Ascending aorta (tissue), 2 donors: ENCODE results near the gene MAGI1. TPM values are rescaled to one million over a fixed set of nuclear protein-coding genes. Genes with fewer than 3 reads are reported as not detected.
A peak's percentile ranks its signal among the peaks of the same experiment; 100 is the strongest.
"Not testable (repeated sequence)": the region's sequence is repeated elsewhere in the genome, so short reads cannot be mapped to it uniquely, and the experiment has no call there.

ENCODE experiments used
- DNase-seq, 2 donors: peaks; one replicate each; pipeline ENCODE4 v3.0.0-alpha.2; 2019; ENCODE audit warnings: low spot score in 2 of 2
- H3K27ac ChIP-seq, 2 donors: fragments of 200-600 bp; sonication (generic); one replicate each; pipeline ENCODE4 v1.5.1; 2016 to 2017; ENCODE audit warnings: mild to moderate bottlenecking in 1 of 2
- H3K27me3 ChIP-seq: fragments of 200-600 bp; sonication (generic); one replicate; pipeline ENCODE4 v1.5.1; 2017
- H3K36me3 ChIP-seq, 2 donors: fragments of 200-600 bp; sonication (generic); one replicate each; pipeline ENCODE4 v1.5.1; 2016
- H3K4me1 ChIP-seq, 2 donors: fragments of 200-600 bp; sonication (generic); one replicate each; pipeline ENCODE4 v1.5.1; 2016 to 2017; ENCODE audit warnings: mild to moderate bottlenecking in 1 of 2
- H3K4me3 ChIP-seq, 2 donors: fragments of 200-600 bp; sonication (generic); one replicate each; pipeline ENCODE4 v1.5.1; 2016 to 2017; ENCODE audit warnings: mild to moderate bottlenecking in 1 of 2
- H3K9me3 ChIP-seq, 2 donors: fragments of 200-600 bp; sonication (generic); one replicate each; pipeline ENCODE4 v1.5.1; 2016
- CTCF ChIP-seq, 3 experiments: fragments of 200-600 bp in 2 of 3; fragments of 450-650 bp in 1 of 3; sonication (generic) in 2 of 3; IDR thresholded peaks; one replicate each; pipeline ENCODE4 v1.5.1; 2016 to 2019; ENCODE audit warnings: antibody characterized with exemption in 3 of 3, mild to moderate bottlenecking in 1 of 3, moderate library complexity in 1 of 3
- intact Hi-C: fragments of 100-400 bp; cut with DNase I; formaldehyde crosslinking; loops from one replicate; pipeline ENCODE4 v1.15.1; 2023
- total RNA-seq: library from RNA; depleted of rRNA; stranded (reverse); fragments of >200 nt; gene quantifications from one replicate; pipeline ENCODE4 v1.1.0, GENCODE V29; 2016

The MAGI1 gene
- total RNA-seq, 1 donor from 2014 or later: 28.4 TPM

- H3K27me3 ChIP-seq: no peaks in the 10 kb centered on the region
- peak overlapping the region; percentile 39 to 48 for H3K27ac ChIP-seq
- no peaks in the 10 kb centered on the region for H3K36me3 ChIP-seq
- H3K9me3 ChIP-seq: no peaks in the 10 kb centered on the region
- intact Hi-C loops: no loop called here
- no peak for TF ChIP-seq CTCF (IDR thresholded peaks at IDR 0.05)
- H3K4me3 ChIP-seq: peak overlapping the region; percentile 72 to 78
- no peaks in the 10 kb centered on the region for H3K4me1 ChIP-seq
- DNase-seq: no peak
Measured at GRCh38 chr3:65549626-65549959, 489.1 kb downstream of the MAGI1 start.

- Histone ChIP-seq H3K27ac (peak overlapping the region; percentile 39 to 48), H3K27me3 (no peaks in the 10 kb centered on the region), H3K36me3 (no peaks in the 10 kb centered on the region), H3K9me3 (no peaks in the 10 kb centered on the region), H3K4me3 (peak overlapping the region; percentile 72 to 78), H3K4me1 (no peaks in the 10 kb centered on the region)
- intact Hi-C loops: no loop called here
- no peak for TF ChIP-seq CTCF (IDR thresholded peaks at IDR 0.05)
- DNase-seq: peak in 1 of 2 donors; percentile 65
Measured at GRCh38 chr3:65548848-65549625, 489.7 kb downstream of the MAGI1 start.

GRCh38 chr3:65545429-65545828, 493.3 kb downstream of the MAGI1 start:
- no peaks in the 10 kb centered on the region for H3K36me3 ChIP-seq
- no peak overlapping the region for H3K4me3 ChIP-seq
- no peaks in the 10 kb centered on the region for H3K9me3 ChIP-seq
- no peaks in the 10 kb centered on the region for H3K4me1 ChIP-seq
- no peak for TF ChIP-seq CTCF (IDR thresholded peaks at IDR 0.05)
- intact Hi-C loops: no loop called here
- DNase-seq: no peak
- no peak overlapping the region for H3K27ac ChIP-seq
- H3K27me3 ChIP-seq: no peaks in the 10 kb centered on the region

- H3K4me3 ChIP-seq, intact Hi-C loops, DNase-seq, H3K4me1 ChIP-seq, H3K27ac ChIP-seq, H3K9me3 ChIP-seq, H3K36me3 ChIP-seq, H3K27me3 ChIP-seq: not testable (repeated sequence)
Measured at GRCh38 chr3:65543391-65543790, 495.3 kb downstream of the MAGI1 start.

- H3K4me3 ChIP-seq: no peak overlapping the region
- no peaks in the 10 kb centered on the region for H3K27me3 ChIP-seq
- no peak for DNase-seq
- no peaks in the 10 kb centered on the region for H3K9me3 ChIP-seq
- H3K27ac ChIP-seq: no peak overlapping the region
- no peak for TF ChIP-seq CTCF (IDR thresholded peaks at IDR 0.05)
- no peaks in the 10 kb centered on the region for H3K4me1 ChIP-seq
- intact Hi-C loops: no loop called here
- no peaks in the 10 kb centered on the region for H3K36me3 ChIP-seq
Measured at GRCh38 chr3:65540666-65541065, 498.1 kb downstream of the MAGI1 start.

DNA sequence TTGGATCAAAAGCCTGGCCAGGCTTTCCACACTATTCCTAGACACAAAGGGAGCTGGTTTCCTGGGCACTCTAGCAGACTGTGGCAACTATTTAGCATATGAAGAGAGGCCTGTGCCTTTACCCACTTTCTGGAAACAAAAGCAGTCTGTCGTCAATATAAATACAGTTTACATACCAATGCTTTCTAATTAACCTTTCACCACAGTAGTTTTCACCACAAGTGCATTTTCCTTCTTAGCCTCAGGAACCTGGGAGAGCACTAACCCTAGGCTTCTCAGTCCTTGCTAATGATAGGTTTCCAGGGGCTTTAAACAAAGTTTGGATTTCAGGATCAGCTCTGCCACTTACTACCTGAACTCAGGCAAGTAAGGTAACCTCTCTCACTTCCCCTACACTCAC, 499.1 kb downstream of the MAGI1 start:
- peaks cover 0 to 7% of the 10 kb centered on the region in 2 donors for H3K4me1 ChIP-seq
- no peaks in the 10 kb centered on the region for H3K36me3 ChIP-seq
- H3K27me3 ChIP-seq: no peaks in the 10 kb centered on the region
- DNase-seq: no peak
- no peak for TF ChIP-seq CTCF (IDR thresholded peaks at IDR 0.05)
- H3K27ac ChIP-seq: no peak overlapping the region
- intact Hi-C loops: no loop called here
- no peak overlapping the region for H3K4me3 ChIP-seq
- no peaks in the 10 kb centered on the region for H3K9me3 ChIP-seq
